WI38 (cell line): Measurements from ENCODE around the gene TCERG1L.

Source experiments
- H3K4me3 ChIP-seq: 2 replicates; pipeline ENCODE4 v1.5.1; 2011; ENCODE audit warnings: low read depth, mild to moderate bottlenecking, control low read depth, low read length
- TF ChIP-seq, protein P1 (sequence below): IDR thresholded peaks from 2 replicates; pipeline ENCODE4 v1.5.1; 2012; ENCODE audit warnings: low read depth, mild to moderate bottlenecking, control low read depth, low read length

The TCERG1L gene

GRCh38 chr10:131266936-131267813, 44.3 kb downstream of the TCERG1L start:
- no peak overlapping the region for H3K4me3 ChIP-seq
- TF ChIP-seq, protein P1, sequence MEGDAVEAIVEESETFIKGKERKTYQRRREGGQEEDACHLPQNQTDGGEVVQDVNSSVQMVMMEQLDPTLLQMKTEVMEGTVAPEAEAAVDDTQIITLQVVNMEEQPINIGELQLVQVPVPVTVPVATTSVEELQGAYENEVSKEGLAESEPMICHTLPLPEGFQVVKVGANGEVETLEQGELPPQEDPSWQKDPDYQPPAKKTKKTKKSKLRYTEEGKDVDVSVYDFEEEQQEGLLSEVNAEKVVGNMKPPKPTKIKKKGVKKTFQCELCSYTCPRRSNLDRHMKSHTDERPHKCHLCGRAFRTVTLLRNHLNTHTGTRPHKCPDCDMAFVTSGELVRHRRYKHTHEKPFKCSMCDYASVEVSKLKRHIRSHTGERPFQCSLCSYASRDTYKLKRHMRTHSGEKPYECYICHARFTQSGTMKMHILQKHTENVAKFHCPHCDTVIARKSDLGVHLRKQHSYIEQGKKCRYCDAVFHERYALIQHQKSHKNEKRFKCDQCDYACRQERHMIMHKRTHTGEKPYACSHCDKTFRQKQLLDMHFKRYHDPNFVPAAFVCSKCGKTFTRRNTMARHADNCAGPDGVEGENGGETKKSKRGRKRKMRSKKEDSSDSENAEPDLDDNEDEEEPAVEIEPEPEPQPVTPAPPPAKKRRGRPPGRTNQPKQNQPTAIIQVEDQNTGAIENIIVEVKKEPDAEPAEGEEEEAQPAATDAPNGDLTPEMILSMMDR, result no peak

GRCh38 chr10:131264110-131264788, 47.3 kb downstream of the TCERG1L start:
- no peak overlapping the region for H3K4me3 ChIP-seq
- TF ChIP-seq, protein P1, result no peak

GRCh38 chr10:131261890-131262475, 49.5 kb downstream of the TCERG1L start:
- TF ChIP-seq, protein P1, result no peak
- H3K4me3 ChIP-seq, result no peak overlapping the region

DNA sequence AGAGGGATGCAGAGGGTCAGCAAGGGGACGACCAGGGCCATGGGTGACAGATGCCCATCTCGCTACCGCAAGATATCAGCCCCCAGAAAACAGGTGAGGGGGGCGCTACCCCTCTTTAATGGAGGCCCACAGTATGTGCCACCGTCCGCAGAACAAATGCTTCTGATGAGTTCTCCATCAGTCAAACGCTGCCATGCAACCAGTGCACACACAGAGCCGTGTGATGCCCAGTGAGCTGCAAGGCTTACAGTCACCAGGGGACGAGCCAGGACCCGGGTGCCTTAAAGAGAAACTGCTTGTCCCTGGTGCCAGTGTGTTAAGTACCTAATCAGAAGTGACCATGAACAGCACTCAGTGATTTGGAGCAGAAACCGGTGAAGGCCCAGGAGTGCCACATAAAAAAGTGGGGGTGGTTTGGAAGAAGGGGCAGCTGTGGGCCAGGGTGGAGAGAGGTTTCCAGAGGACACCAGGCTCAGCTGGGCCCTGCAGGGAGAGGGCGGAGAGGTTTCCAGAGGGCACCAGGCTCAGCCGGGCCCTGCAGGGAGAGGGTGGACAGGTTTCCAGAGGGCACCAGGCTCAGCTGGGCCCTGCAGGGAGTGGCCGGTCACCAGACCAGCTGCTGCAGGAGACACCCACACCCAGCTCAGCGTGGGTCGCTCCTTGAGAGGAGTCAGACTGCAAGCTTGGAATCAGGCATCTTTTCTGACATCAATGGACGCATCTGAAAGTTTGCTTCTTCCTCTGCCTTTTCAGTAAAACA, 50.9 kb downstream of the TCERG1L start:
- no peak overlapping the region for H3K4me3 ChIP-seq
- TF ChIP-seq, protein P1, result no peak

DNA sequence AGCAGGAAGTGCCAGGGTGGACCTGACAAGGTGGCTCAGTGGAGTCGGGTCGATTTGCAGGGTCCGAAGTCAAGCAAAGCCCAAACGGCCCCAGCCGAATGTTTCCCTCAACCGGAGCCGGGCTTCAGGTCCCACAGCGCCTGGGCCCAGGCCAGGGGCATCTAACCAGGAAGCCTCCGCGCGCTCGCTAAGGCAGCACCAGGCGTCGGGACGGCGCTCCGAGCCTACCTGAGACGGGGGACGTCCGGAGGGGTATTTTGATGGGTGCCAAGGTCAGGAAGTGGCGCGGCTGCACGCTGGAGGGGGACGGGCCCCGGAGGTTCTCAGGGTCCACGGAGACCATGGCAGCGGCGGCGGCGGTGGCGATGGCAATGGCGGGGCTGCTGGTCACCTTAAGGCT, 51.5 kb downstream of the TCERG1L start:
- no peak overlapping the region for H3K4me3 ChIP-seq
- TF ChIP-seq, protein P1, result no peak

GRCh38 chr10:131259535-131259934, 52.0 kb downstream of the TCERG1L start:
- no peak overlapping the region for H3K4me3 ChIP-seq
- TF ChIP-seq, protein P1, result no peak
